H9 (cell line): Measurements from ENCODE around the gene GNLY. TPM values are rescaled to one million over a fixed set of nuclear protein-coding genes. Genes with fewer than 3 reads are reported as not detected.

Experiments
- DNase-seq: peaks from one replicate; pipeline ENCODE4 v3.0.0-alpha.2; 2017
- H2AFZ ChIP-seq: one replicate; pipeline ENCODE4 v1.6.1; 2013; ENCODE audit warnings: mild to moderate bottlenecking, low read length, control low read depth, moderate library complexity
- H2AK5ac ChIP-seq: 2 replicates; pipeline ENCODE4 v1.6.1; 2013; ENCODE audit warnings: low read length, control low read depth, mixed read lengths; ENCODE audit not compliant: insufficient read length
- H2BK120ac ChIP-seq: one replicate; pipeline ENCODE4 v1.6.1; 2013; ENCODE audit warnings: low read depth, mild to moderate bottlenecking, low read length, control low read depth, inconsistent platforms; ENCODE audit not compliant: poor library complexity, severe bottlenecking
- H2BK12ac ChIP-seq: 2 replicates; pipeline ENCODE4 v1.6.1; 2013; ENCODE audit warnings: low read length, control low read depth, mixed read lengths, low read depth; ENCODE audit not compliant: insufficient read length
- H2BK15ac ChIP-seq: 2 replicates; pipeline ENCODE4 v1.6.1; 2013; ENCODE audit warnings: low read depth, low read length, control low read depth
- H2BK20ac ChIP-seq: one replicate; pipeline ENCODE4 v1.6.1; 2013; ENCODE audit warnings: low read depth, mild to moderate bottlenecking, low read length, control low read depth, inconsistent platforms; ENCODE audit not compliant: poor library complexity, severe bottlenecking
- H2BK5ac ChIP-seq: 2 replicates; pipeline ENCODE4 v1.6.1; 2013; ENCODE audit warnings: low read length, control low read depth, mixed read lengths; ENCODE audit not compliant: insufficient read length
- H3K14ac ChIP-seq: 2 replicates; pipeline ENCODE4 v1.6.1; 2013; ENCODE audit warnings: low read length, control low read depth; ENCODE audit not compliant: insufficient read depth
- H3K18ac ChIP-seq: 2 replicates; pipeline ENCODE4 v1.6.1; 2013; ENCODE audit warnings: low read depth, mild to moderate bottlenecking, mixed read lengths, low read length, control low read depth; ENCODE audit not compliant: insufficient read length
- H3K23ac ChIP-seq: 2 replicates; pipeline ENCODE4 v1.6.1; 2013; ENCODE audit warnings: low read length, control low read depth, mixed read lengths, low read depth; ENCODE audit not compliant: insufficient read length
- H3K23me2 ChIP-seq: 2 replicates; pipeline ENCODE4 v1.6.1; 2013; ENCODE audit warnings: low read depth, mild to moderate bottlenecking, mixed read lengths, low read length, control low read depth; ENCODE audit not compliant: insufficient read length, poor library complexity, severe bottlenecking
- H3K27ac ChIP-seq: 2 replicates; pipeline ENCODE4 v1.5.1; 2013; ENCODE audit warnings: low read length, control low read depth, mixed read lengths, low read depth; ENCODE audit not compliant: insufficient read length
- H3K27me3 ChIP-seq: 2 replicates; pipeline ENCODE4 v1.6.1; 2013; ENCODE audit warnings: low read length, control low read depth, inconsistent platforms; ENCODE audit not compliant: insufficient read depth
- H3K4ac ChIP-seq: 2 replicates; pipeline ENCODE4 v1.6.1; 2013; ENCODE audit warnings: low read depth, mild to moderate bottlenecking, control low read depth, inconsistent platforms, low read length, moderate library complexity
- H3K4me1 ChIP-seq: 2 replicates; pipeline ENCODE4 v1.6.1; 2013; ENCODE audit warnings: low read length, control low read depth, inconsistent platforms; ENCODE audit not compliant: insufficient read depth
- H3K4me2 ChIP-seq: 2 replicates; pipeline ENCODE4 v1.6.1; 2013; ENCODE audit warnings: low read length, control low read depth, mixed read lengths; ENCODE audit not compliant: insufficient read length, insufficient read depth
- H3K56ac ChIP-seq: 2 replicates; pipeline ENCODE4 v1.6.1; 2013; ENCODE audit warnings: low read depth, mild to moderate bottlenecking, mixed read lengths, low read length, control low read depth; ENCODE audit not compliant: insufficient read length
- H3K79me1 ChIP-seq: 2 replicates; pipeline ENCODE4 v1.6.1; 2013; ENCODE audit warnings: low read depth, mild to moderate bottlenecking, moderate library complexity, low read length, control low read depth, inconsistent platforms; ENCODE audit not compliant: insufficient read depth, poor library complexity, severe bottlenecking
- H3K79me2 ChIP-seq: 2 replicates; pipeline ENCODE4 v1.6.1; 2013; ENCODE audit warnings: low read length, control low read depth, inconsistent platforms; ENCODE audit not compliant: insufficient read depth
- H3K9ac ChIP-seq: 2 replicates; pipeline ENCODE4 v1.6.1; 2013; ENCODE audit warnings: low read length, control low read depth, mixed read lengths; ENCODE audit not compliant: insufficient read length; ENCODE audit errors: extremely low read depth
- H3K9me3 ChIP-seq: one replicate; pipeline ENCODE4 v1.6.1; 2013; ENCODE audit warnings: low read depth, low read length, inconsistent platforms; ENCODE audit not compliant: control insufficient read depth
- H3T11ph ChIP-seq: one replicate; pipeline ENCODE4 v1.6.1; 2013; ENCODE audit warnings: mild to moderate bottlenecking, low read length, control low read depth, inconsistent platforms
- H4K20me1 ChIP-seq: one replicate; pipeline ENCODE4 v1.6.1; 2013; ENCODE audit not compliant: control insufficient read depth, insufficient read length, insufficient read depth
- H4K5ac ChIP-seq: 2 replicates; pipeline ENCODE4 v1.6.1; 2013; ENCODE audit warnings: low read depth, mild to moderate bottlenecking, mixed read lengths, low read length, control low read depth; ENCODE audit not compliant: insufficient read length
- H4K8ac ChIP-seq: replicated peaks from 2 replicates; pipeline ENCODE4 v1.6.1; 2013; ENCODE audit warnings: low read length, control low read depth, mixed read lengths, low read depth; ENCODE audit not compliant: insufficient read length
- H4K91ac ChIP-seq: 2 replicates; pipeline ENCODE4 v1.6.1; 2013; ENCODE audit warnings: low read depth, mild to moderate bottlenecking, moderate library complexity, mixed read lengths, low read length, control low read depth; ENCODE audit not compliant: insufficient read length
- H3K27ac Mint-ChIP-seq, 3 experiments: 2 replicates in 2 of 3; 3 replicates in 1 of 3; pipeline ENCODE4 v1.8.0; 2020 to 2021; ENCODE audit warnings: mixed read lengths in 3 of 3, mild to moderate bottlenecking in 1 of 3, moderate library complexity in 1 of 3
- H3K27me3 Mint-ChIP-seq: 2 replicates; pipeline ENCODE4 v1.8.0; 2021; ENCODE audit warnings: low read depth, mild to moderate bottlenecking, moderate library complexity, mixed read lengths
- H3K36me3 Mint-ChIP-seq, 3 experiments: 2 replicates in 2 of 3; 3 replicates in 1 of 3; pipeline ENCODE4 v1.8.0; 2020 to 2021; ENCODE audit warnings: low read depth in 3 of 3, mixed read lengths in 3 of 3; ENCODE audit not compliant: insufficient read depth in 1 of 3
- H3K4me1 Mint-ChIP-seq, 2 experiments: 2 replicates each; pipeline ENCODE4 v1.8.0; 2020; ENCODE audit warnings: mixed read lengths in 2 of 2
- H3K4me3 Mint-ChIP-seq, 2 experiments: 2 replicates in 1 of 2; 3 replicates in 1 of 2; pipeline ENCODE4 v1.8.0; 2020 to 2021; ENCODE audit warnings: mild to moderate bottlenecking in 2 of 2, mixed read lengths in 2 of 2, moderate library complexity in 1 of 2
- H3K9me3 Mint-ChIP-seq, 2 experiments: 2 replicates in 1 of 2; 3 replicates in 1 of 2; pipeline ENCODE4 v1.8.0; 2020; ENCODE audit warnings: mild to moderate bottlenecking in 2 of 2, mixed read lengths in 2 of 2, moderate library complexity in 1 of 2
- CTCF ChIP-seq: fragments of 200-600 bp; sonication (generic); conservative IDR thresholded peaks from 3 replicates; pipeline ENCODE4 v1.8.0; 2021; ENCODE audit warnings: antibody characterized with exemption, mild to moderate bottlenecking
- total RNA-seq: library from RNA; stranded (reverse); gene quantifications from 2 replicates; pipeline ENCODE4 v1.2.1, GENCODE V29; 2021

GNLY gene
- total RNA-seq, 1 experiment from 2014 or later: not detected

DNA sequence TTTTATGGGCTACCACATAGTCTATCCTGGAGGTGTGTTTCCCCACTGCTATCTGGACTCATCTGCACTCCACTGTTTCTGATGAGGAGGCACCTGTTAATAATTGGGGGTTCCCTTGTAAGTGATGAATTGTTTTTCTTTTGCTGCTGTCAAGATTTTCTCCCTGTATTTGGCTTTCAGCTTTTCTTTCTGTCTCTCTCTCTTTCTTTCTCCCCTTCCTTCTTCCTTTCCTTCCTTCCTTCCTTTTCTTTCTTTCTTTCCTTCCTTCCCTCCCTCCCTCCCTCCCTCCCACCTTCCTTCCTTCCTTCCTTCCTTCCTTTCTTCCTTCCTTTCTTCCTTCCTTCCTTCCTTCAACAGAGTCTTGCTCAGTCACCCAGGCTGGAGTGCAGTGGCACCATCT lies 9.2 kb downstream of the GNLY start:
- Mint-ChIP-seq H3K4me3 (no peak overlapping the region), H3K27me3 (peaks cover 16% of the 10 kb centered on the region), H3K4me1 (peaks cover 22 to 32% of the 10 kb centered on the region in 2 experiments), H3K36me3 (no peaks in the 10 kb centered on the region), H3K27ac (no peak overlapping the region), H3K9me3 (no peaks in the 10 kb centered on the region)
- H2AFZ ChIP-seq: no peak overlapping the region
- H2BK15ac ChIP-seq: no peak overlapping the region
- H4K5ac ChIP-seq: no peak overlapping the region
- H2BK120ac ChIP-seq: no peak overlapping the region
- no peak for DNase-seq
- H3K4me2 ChIP-seq: no peak overlapping the region
- H3K4ac ChIP-seq: no peak overlapping the region
- H2BK12ac ChIP-seq: no peak overlapping the region
- no peak overlapping the region for H2BK20ac ChIP-seq
- no peak overlapping the region for H3K23ac ChIP-seq
- no peak for TF ChIP-seq CTCF
- no peak overlapping the region for H3T11ph ChIP-seq
- no peak overlapping the region for H3K14ac ChIP-seq
- H2BK5ac ChIP-seq: no peak overlapping the region
- H3K18ac ChIP-seq: no peak overlapping the region
- H3K23me2 ChIP-seq: no peaks in the 10 kb centered on the region
- no peak overlapping the region for H3K9ac ChIP-seq
- H3K27ac ChIP-seq: no peak overlapping the region
- no peaks in the 10 kb centered on the region for H3K27me3 ChIP-seq
- no peak overlapping the region for H2AK5ac ChIP-seq
- H4K91ac ChIP-seq: no peak overlapping the region
- H3K56ac ChIP-seq: no peak overlapping the region
- H4K8ac ChIP-seq: no peak overlapping the region
- H3K79me2 ChIP-seq: no peaks in the 10 kb centered on the region
- H4K20me1 ChIP-seq: no peaks in the 10 kb centered on the region
- no peaks in the 10 kb centered on the region for H3K79me1 ChIP-seq
- H3K4me1 ChIP-seq: no peaks in the 10 kb centered on the region; the same call in 1 of the 2 replicates
- H3K9me3 ChIP-seq: no peaks in the 10 kb centered on the region
